Measurements from ENCODE around the gene HLA-DMB.

- TF ChIP-seq POLR2A (IDR thresholded peaks at IDR 0.05; ENCODE audit: low read depth, low read length) (peak; percentile 78; the same call in 1 of the 2 replicates), TAF1 (IDR thresholded peaks at IDR 0.05; ENCODE audit: borderline replicate concordance, low read depth, low read length) (peak; percentile 56; the same call in 1 of the 2 replicates), POLR2AphosphoS5 (IDR thresholded peaks at IDR 0.05; ENCODE audit: low read depth, low read length) (peak; percentile 47; the same call in 1 of the 2 replicates)
These were observed 46.5 kb downstream of the HLA-DMB start for GRCh38 chr6:32894085-32895005.

All from GM12892 (cell line).